Inflammatory macrophage (primary cell): Measurements from ENCODE around the gene TTI1.
A peak's percentile ranks its signal among the peaks of the same experiment; 100 is the strongest.

ENCODE experiments used
- DNase-seq, 2 donors: peaks; one replicate each; pipeline ENCODE4 v3.0.0-alpha.2; 2020 to 2022
- total RNA-seq, 18 experiments: gene quantifications; one replicate each; lab custom pipeline; 2026; ENCODE audit warnings: mixed read lengths in 6 of 18, inconsistent platforms in 2 of 18; lab: John Stamatoyannopoulos, UW

Gene TTI1
- 10.3 to 37.3 (median 24.0) reads per million in 18 experiments for total RNA-seq

GRCh38 chr20:38033330-38034107, at the start of gene TTI1, which contains the start of gene RPRD1B:
TSS of gene TTI1 (minus strand) at chr20:38033456. CDS start at chr20:38013816, 19,640 bp downstream.
TSS of gene RPRD1B (plus strand) at chr20:38033746. CDS start at chr20:38033948, 202 bp downstream.
- peak; percentile 89 to 90 for DNase-seq

DNA sequence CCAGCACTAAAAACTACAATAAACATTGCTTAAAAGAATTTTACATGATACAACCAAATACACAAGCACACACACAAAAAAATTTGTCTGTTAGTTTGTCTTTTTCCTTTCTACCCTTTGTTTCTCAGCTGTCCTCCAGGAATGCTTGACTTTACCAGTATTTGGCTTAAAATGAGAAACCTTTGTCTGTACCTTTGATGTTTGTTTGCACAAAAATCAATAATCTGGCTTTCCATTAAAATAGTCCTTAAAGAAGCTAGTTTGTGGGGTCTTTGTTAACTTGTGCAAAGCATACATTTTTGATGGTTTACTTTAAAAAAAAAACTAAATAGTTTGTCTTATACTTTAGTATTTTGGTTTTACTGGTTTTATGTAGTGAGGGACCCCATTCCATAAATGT, 49.6 kb upstream of the TTI1 start:
- no peak for DNase-seq

DNA sequence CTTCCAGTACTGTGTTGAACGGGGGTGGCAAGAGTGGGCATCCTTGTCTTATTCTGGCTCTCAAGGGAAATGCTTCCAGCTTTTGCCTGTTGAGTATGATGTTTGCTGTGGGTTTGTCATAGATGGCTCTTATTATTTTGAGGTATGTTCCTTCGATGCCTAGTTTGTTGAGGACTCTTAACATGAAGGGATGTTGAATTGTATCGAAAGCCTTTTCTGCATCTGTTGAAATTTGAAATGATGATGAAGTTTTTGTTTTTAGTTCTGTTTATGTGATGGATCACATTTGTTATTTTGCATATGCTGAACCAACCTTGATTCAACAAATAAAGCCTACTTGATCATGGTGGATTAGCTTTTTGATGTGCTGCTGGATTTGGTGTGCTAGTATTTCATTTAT, 48.3 kb upstream of the TTI1 start:
- no peak for DNase-seq

- no peak for DNase-seq
Observed at GRCh38 chr20:38079353-38079752, 46.1 kb upstream of the TTI1 start.

GRCh38 chr20:38078084-38078483, 44.8 kb upstream of the TTI1 start:
- DNase-seq, result peak in 1 of 2 donors; percentile 53

GRCh38 chr20:38076548-38076947, 43.3 kb upstream of the TTI1 start:
- DNase-seq, result no peak

- no peak for DNase-seq
Observed at GRCh38 chr20:38075161-38075998, 42.1 kb upstream of the TTI1 start.

- DNase-seq, result peak; percentile 68 to 76
Observed at GRCh38 chr20:38073307-38074071, 40.2 kb upstream of the TTI1 start.

- DNase-seq, result no peak
Observed at GRCh38 chr20:38072898-38073297, 39.6 kb upstream of the TTI1 start.

- DNase-seq, result no peak
Observed at GRCh38 chr20:38067717-38068365, 34.6 kb upstream of the TTI1 start.

- DNase-seq, result no peak
Observed at GRCh38 chr20:38066969-38067716, 33.9 kb upstream of the TTI1 start.

GRCh38 chr20:38065764-38066375, 32.6 kb upstream of the TTI1 start:
- no peak for DNase-seq

DNA sequence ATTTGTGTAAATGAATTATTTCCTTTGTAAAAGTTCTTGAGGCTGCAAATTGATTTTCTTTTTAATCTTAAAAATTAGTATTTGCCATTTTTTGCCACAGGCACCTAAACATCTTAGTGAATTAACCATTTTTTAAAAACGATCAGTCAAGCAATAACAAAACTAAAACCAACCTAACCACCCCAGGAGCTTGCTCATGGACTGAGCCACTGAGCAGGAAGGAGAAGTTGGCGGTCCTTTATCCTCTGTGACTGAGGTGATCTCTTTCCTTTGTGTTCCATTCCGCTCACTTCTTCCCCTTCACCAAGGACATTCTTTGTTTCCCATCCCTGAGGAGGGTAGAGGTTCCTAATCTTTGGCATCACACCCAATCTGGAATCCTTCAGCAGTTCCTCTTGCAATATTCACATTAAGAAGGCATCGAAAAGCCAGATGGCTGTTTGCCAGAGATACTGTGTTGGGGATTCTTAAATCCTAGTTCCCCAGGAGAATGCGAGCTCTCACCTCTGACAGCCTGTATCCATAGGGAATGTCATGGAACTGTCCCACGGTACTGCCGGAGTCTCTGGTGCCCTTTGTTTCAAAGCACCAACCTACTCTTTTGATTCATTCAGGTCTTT, 30.8 kb upstream of the TTI1 start:
- no peak for DNase-seq

DNA sequence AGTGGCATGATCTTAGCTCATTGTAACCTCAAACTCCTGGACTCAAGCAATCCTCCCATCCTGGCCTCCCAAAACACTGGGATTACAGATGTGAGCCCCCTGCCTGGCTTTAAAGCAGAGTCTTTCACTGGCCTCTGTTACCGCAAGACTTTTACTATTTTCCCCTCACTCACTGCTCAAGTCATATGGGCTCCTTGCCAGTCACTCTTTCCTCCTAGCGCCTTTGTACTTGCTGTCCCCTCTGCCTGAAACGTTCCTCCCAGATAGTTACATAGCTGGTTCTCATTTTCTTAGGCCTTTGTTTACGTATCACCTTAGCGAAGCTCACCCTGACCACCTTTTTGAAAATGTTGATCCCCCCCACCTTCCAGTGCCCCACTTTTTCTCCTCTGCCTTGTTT, 29.6 kb upstream of the TTI1 start:
- no peak for DNase-seq

- no peak for DNase-seq
Observed at GRCh38 chr20:38061109-38061508, 27.9 kb upstream of the TTI1 start.

- DNase-seq, result no peak
Observed at GRCh38 chr20:38060536-38060935, 27.3 kb upstream of the TTI1 start.

DNA sequence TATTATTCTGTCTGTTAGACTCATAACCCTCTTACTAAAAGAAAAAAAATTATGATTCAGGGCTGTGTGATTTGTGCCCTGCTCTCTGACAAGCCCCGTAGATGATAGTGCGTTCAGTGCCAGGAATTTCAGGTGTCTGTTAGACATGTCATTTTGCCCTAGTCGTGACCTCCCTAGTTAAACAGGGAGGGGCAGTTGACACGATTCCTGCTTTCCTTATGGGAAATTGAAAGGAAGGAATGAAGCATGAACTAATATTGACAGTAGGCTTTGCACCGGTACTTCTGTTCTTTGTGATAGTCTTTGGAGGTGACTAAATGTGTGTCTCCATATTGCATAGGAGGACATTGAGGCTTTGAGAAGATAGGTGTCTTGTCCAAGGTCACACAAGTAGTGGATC, 26.6 kb upstream of the TTI1 start:
- DNase-seq, result no peak

DNA sequence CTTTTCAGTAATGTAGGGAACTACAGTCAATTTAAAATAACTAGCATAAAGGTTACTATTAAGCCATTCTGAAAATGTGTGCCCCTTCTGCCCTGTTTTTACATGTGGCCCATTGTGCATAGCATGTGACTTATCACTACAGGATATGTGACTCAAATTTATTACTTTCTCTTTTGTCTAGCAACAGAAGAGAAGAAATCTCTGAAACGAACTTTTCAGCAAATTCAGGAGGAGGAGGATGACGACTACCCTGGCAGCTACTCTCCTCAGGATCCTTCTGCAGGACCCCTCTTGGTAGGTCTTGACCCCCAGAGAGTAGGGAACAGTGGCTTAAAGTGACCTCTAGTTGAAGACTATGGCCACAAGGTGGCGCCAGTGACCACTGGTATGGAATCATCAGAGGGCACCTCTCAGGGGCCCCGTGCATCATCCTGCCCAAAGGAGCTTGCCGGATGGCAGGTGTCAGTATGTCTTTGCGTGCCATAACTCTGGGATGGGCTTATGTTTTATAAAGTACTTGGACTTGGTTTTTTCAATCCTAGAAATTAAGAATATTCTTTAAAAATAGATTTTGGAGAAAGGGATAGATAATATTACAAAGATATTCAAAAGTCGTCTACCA, 24.2 kb upstream of the TTI1 start:
- DNase-seq, result peak; percentile 67 to 79

- DNase-seq, result no peak
Observed at GRCh38 chr20:38055848-38056247, 22.6 kb upstream of the TTI1 start.

DNA sequence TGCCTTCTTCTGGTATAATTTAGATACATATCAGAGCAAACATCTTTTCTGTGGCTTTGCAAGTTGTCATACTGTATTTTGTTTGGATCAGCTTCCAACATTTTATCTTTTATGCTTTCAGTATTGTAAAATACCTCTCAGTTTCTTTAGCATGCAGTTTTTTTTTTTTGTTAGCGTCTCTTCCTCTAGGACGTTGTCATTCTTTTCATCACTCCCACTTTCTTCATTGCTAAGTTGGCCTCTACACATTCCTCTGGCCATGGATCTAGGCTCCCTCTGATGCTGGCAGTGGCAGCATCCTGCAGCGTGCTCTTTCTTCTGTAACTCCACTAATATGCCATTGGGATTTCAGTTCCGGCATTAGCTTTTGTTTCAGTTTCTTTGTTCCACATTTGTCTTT, 22.0 kb upstream of the TTI1 start:
- DNase-seq, result no peak
